ENCODE data around the gene ANO2. TPM values are rescaled to one million over a fixed set of nuclear protein-coding genes. Genes with fewer than 3 reads are reported as not detected.

Gene ANO2
- total RNA-seq, 2 donors from 2014 or later: 14.3 to 28.5 TPM

DNA sequence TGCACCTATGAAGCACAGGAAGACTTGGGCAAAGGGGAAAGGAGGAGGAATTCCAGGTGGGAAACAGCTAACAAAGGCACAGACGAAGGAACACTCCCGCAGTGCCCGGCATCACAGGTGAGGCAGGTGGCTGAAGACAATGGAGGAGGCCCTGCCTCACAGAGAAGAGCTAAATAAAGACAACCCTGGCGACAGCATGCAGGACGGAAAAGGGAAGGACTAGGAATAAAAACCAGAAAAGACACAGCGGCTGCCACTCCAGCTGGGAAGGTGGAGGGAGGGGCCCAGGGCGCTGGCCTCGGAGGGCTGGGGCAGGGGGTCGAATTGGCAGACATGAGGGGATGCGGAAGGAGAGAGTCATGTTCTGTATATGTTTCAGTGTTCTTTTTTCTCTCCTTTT lies 43.0 kb upstream of the ANO2 start:
- Mint-ChIP-seq H3K36me3 (ENCODE audit: low read depth) (peaks cover 35% of the 10 kb centered on the region), H3K4me1 (peaks cover 20% of the 10 kb centered on the region), H3K27ac (peak overlapping the region; percentile 62), H3K4me3 (no peak overlapping the region), H3K27me3 (ENCODE audit: insufficient read depth) (no peaks in the 10 kb centered on the region), H3K9me3 (no peaks in the 10 kb centered on the region)
- TF ChIP-seq, protein P1, sequence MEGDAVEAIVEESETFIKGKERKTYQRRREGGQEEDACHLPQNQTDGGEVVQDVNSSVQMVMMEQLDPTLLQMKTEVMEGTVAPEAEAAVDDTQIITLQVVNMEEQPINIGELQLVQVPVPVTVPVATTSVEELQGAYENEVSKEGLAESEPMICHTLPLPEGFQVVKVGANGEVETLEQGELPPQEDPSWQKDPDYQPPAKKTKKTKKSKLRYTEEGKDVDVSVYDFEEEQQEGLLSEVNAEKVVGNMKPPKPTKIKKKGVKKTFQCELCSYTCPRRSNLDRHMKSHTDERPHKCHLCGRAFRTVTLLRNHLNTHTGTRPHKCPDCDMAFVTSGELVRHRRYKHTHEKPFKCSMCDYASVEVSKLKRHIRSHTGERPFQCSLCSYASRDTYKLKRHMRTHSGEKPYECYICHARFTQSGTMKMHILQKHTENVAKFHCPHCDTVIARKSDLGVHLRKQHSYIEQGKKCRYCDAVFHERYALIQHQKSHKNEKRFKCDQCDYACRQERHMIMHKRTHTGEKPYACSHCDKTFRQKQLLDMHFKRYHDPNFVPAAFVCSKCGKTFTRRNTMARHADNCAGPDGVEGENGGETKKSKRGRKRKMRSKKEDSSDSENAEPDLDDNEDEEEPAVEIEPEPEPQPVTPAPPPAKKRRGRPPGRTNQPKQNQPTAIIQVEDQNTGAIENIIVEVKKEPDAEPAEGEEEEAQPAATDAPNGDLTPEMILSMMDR (conservative IDR thresholded peaks at IDR 0.05): no peak
- Histone ChIP-seq H3K9me3 (ENCODE audit: control insufficient read depth, low read length) (no peaks in the 10 kb centered on the region), H3K36me3 (ENCODE audit: control insufficient read depth, insufficient read depth, low read length) (peaks cover 52% of the 10 kb centered on the region), H3K4me1 (ENCODE audit: control insufficient read depth, insufficient read depth, low read length) (no peaks in the 10 kb centered on the region), H3K27me3 (ENCODE audit: control insufficient read depth, insufficient read depth, low read length, poor library complexity, severe bottlenecking) (no peaks in the 10 kb centered on the region), H3K9ac (ENCODE audit: extremely low read depth, low read length, poor library complexity, severe bottlenecking) (no peak overlapping the region), H3K27ac (ENCODE audit: low read depth, low read length) (no peak overlapping the region), H3K4me3 (ENCODE audit: low read length) (no peak overlapping the region)
- 58 to 67% methylated on average over 2 to 10 of the region's 10 CpGs for WGBS, 2 experiments (ENCODE audit: insufficient coverage in 1 of 2, insufficient read length in 1 of 2)
- DNase-seq: peak; percentile 64

DNA sequence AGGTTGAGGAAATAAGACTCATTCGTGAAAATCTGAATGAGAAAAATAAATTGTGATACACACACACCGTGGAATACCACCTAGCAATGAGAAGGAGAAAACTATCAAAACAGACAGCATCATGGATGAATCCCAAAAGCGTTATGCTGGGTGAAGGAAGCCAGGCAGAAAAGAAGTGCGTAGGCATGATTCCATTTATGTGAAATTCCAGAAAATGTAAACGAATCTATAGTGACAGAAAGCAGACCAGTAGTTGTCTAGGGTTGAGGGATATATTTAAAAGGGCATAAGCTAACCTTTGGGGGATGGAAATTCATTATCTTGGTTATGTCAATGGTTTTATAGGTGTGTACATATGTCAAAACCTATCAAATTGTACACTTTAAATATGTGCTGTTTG lies 42.5 kb upstream of the ANO2 start:
- Mint-ChIP-seq H3K27ac (no peak overlapping the region), H3K9me3 (no peaks in the 10 kb centered on the region), H3K36me3 (ENCODE audit: low read depth) (peaks cover 30% of the 10 kb centered on the region)

DNA sequence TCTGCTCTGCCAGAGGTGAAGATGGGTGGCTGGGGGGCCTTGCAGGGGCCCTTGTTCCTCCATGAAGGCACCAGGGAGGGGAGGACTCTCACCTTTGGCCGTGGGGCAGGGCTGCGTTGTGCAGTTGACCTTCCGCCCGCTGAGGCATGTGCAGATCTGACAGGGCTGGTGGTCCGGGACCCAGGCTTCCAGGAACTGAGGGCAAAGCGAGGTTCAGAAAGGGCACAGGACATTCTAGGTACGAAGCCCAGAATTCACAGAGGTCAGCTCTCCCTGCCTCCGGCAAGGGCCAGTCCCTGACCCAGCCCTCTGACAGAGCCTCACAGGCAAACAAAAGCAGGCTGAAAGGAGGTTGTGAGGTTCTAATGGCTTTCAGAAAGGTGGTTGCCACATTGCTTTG lies 40.4 kb upstream of the ANO2 start:
- no peaks in the 10 kb centered on the region for H3K9me3 Mint-ChIP-seq
- no peak overlapping the region for H3K27ac ChIP-seq (ENCODE audit: low read depth, low read length)
- peak; percentile 40 for DNase-seq
- no peak overlapping the region for H3K4me3 ChIP-seq (ENCODE audit: low read length)
- H3K27ac Mint-ChIP-seq: no peak overlapping the region
- no peak overlapping the region for H3K9ac ChIP-seq (ENCODE audit: extremely low read depth, low read length, poor library complexity, severe bottlenecking)
- H3K4me1 ChIP-seq (ENCODE audit: control insufficient read depth, insufficient read depth, low read length): no peaks in the 10 kb centered on the region
- no peak overlapping the region for H3K4me3 Mint-ChIP-seq
- TF ChIP-seq, protein P1 (conservative IDR thresholded peaks at IDR 0.05): no peak
- WGBS, 2 experiments (ENCODE audit: insufficient coverage in 1 of 2, insufficient read length in 1 of 2): 77 to 85% methylated on average over 6 to 8 of the region's 8 CpGs
- H3K27me3 ChIP-seq (ENCODE audit: control insufficient read depth, insufficient read depth, low read length, poor library complexity, severe bottlenecking): no peaks in the 10 kb centered on the region
- H3K4me1 Mint-ChIP-seq: peaks cover 20% of the 10 kb centered on the region
- peaks cover 52% of the 10 kb centered on the region for H3K36me3 ChIP-seq (ENCODE audit: control insufficient read depth, insufficient read depth, low read length)
- no peaks in the 10 kb centered on the region for H3K27me3 Mint-ChIP-seq (ENCODE audit: insufficient read depth)
- H3K9me3 ChIP-seq (ENCODE audit: control insufficient read depth, low read length): no peaks in the 10 kb centered on the region
- peaks cover 11% of the 10 kb centered on the region for H3K36me3 Mint-ChIP-seq (ENCODE audit: low read depth)

More for the DNA sequence above, 42.5 kb upstream of the ANO2 start:
- 92 to 98% methylated on average over 5 of the region's 5 CpGs for WGBS, 2 experiments (ENCODE audit: insufficient coverage in 1 of 2, insufficient read length in 1 of 2)
- Mint-ChIP-seq H3K27me3 (ENCODE audit: insufficient read depth) (no peaks in the 10 kb centered on the region), H3K4me3 (no peak overlapping the region), H3K4me1 (peaks cover 20% of the 10 kb centered on the region)
- TF ChIP-seq, protein P1 (conservative IDR thresholded peaks at IDR 0.05): no peak
- Histone ChIP-seq H3K4me3 (ENCODE audit: low read length) (no peak overlapping the region), H3K4me1 (ENCODE audit: control insufficient read depth, insufficient read depth, low read length) (no peaks in the 10 kb centered on the region), H3K27ac (ENCODE audit: low read depth, low read length) (no peak overlapping the region), H3K9ac (ENCODE audit: extremely low read depth, low read length, poor library complexity, severe bottlenecking) (no peak overlapping the region), H3K27me3 (ENCODE audit: control insufficient read depth, insufficient read depth, low read length, poor library complexity, severe bottlenecking) (no peaks in the 10 kb centered on the region), H3K9me3 (ENCODE audit: control insufficient read depth, low read length) (no peaks in the 10 kb centered on the region), H3K36me3 (ENCODE audit: control insufficient read depth, insufficient read depth, low read length) (peaks cover 51% of the 10 kb centered on the region)
- no peak for DNase-seq

Measured in endodermal cell (in vitro differentiated cells).